Kidney epithelial cell (primary cell): ENCODE results near the gene PEAK3. TPM values are rescaled to one million over a fixed set of nuclear protein-coding genes. Genes with fewer than 3 reads are reported as not detected.
"Not testable (repeated sequence)": the region's sequence is repeated elsewhere in the genome, so short reads cannot be mapped to it uniquely, and the experiment has no call there.

Source experiments
- DNase-seq: peaks from one replicate; pipeline ENCODE4 v3.0.0-alpha.2; 2010; ENCODE audit warnings: low read depth
- H3K27me3 ChIP-seq: 2 replicates; pipeline ENCODE4 v1.6.0; 2011; ENCODE audit warnings: low read length; ENCODE audit not compliant: control insufficient read depth, insufficient read depth
- H3K36me3 ChIP-seq: 2 replicates; pipeline ENCODE4 v1.5.1; 2011; ENCODE audit warnings: low read length; ENCODE audit not compliant: control insufficient read depth, insufficient read depth
- H3K4me3 ChIP-seq: 2 replicates; pipeline ENCODE4 v1.5.1; 2011; ENCODE audit warnings: low read depth, mild to moderate bottlenecking, control low read depth, low read length
- CTCF ChIP-seq: IDR thresholded peaks from 2 replicates; pipeline ENCODE4 v1.5.1; 2011; ENCODE audit warnings: mild to moderate bottlenecking, moderate library complexity, low read length, control low read depth, inconsistent platforms; ENCODE audit not compliant: insufficient read depth, poor library complexity, severe bottlenecking
- total RNA-seq: library from RNA; depleted of rRNA; stranded (reverse); fragments of >200 nt; gene quantifications from 2 replicates; pipeline ENCODE4 v1.2.3, GENCODE V29; 2015

PEAK3 gene
- total RNA-seq, 1 donor from 2014 or later: not detected

- no peak for DNase-seq
- no peak overlapping the region for H3K4me3 ChIP-seq
- no peak for TF ChIP-seq CTCF
- peaks cover 36% of the 10 kb centered on the region for H3K27me3 ChIP-seq
- no peaks in the 10 kb centered on the region for H3K36me3 ChIP-seq
These were observed 875 bp upstream of the PEAK3 start for GRCh38 chr19:2282862-2283237.

- DNase-seq, H3K4me3 ChIP-seq, H3K36me3 ChIP-seq: not testable (repeated sequence)
- H3K27me3 ChIP-seq: peaks cover 24% of the 10 kb centered on the region
These were observed 512 bp downstream of the PEAK3 start for GRCh38 chr19:2281265-2282061.

GRCh38 chr19:2280633-2281264 lies 1.2 kb downstream of the PEAK3 start:
- no peak overlapping the region for H3K4me3 ChIP-seq
- no peak for TF ChIP-seq CTCF
- DNase-seq: no peak

GRCh38 chr19:2278459-2279158 lies 3.4 kb downstream of the PEAK3 start:
- TF ChIP-seq CTCF: no peak
- Histone ChIP-seq H3K36me3 (peaks cover 2% of the 10 kb centered on the region), H3K4me3 (no peak overlapping the region), H3K27me3 (peaks cover 15% of the 10 kb centered on the region)
- no peak for DNase-seq

More at GRCh38 chr19:2280633-2281264, 1.2 kb downstream of the PEAK3 start:
- Histone ChIP-seq H3K36me3 (no peaks in the 10 kb centered on the region), H3K27me3 (peaks cover 17% of the 10 kb centered on the region)

GRCh38 chr19:2277138-2277537 lies 4.8 kb downstream of the PEAK3 start:
- H3K4me3 ChIP-seq: no peak overlapping the region
- peaks cover 6% of the 10 kb centered on the region for H3K27me3 ChIP-seq
- TF ChIP-seq CTCF: no peak
- H3K36me3 ChIP-seq: peaks cover 2% of the 10 kb centered on the region
- no peak for DNase-seq

GRCh38 chr19:2276429-2276986 lies 5.5 kb downstream of the PEAK3 start:
- no peaks in the 10 kb centered on the region for H3K27me3 ChIP-seq
- peaks cover 2% of the 10 kb centered on the region for H3K36me3 ChIP-seq
- no peak for DNase-seq
- no peak overlapping the region for H3K4me3 ChIP-seq
- no peak for TF ChIP-seq CTCF
